ENCODE results near the gene NADK.
"Not testable (repeated sequence)": the region's sequence is repeated elsewhere in the genome, so short reads cannot be mapped to it uniquely, and the experiment has no call there.

The NADK gene

DNA sequence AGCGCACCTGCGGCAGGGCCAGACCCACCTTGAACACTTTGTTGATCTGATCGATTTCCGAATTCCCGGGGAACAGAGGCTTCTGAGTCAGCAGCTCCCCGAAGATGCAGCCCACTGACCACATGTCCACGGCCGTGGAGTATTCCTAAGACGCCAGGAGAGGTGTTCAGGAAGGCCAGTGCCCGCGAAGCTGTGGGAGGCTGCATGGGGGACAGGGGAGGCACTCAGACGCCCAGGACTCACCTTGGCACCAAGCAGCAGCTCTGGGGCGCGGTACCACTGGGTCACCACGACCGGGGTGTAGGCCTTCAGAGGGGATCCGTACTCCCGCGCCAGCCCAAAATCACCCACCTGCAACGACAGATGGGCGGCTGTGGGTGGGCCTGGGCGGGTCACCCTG is 74.5 kb downstream of the NADK start:
- DNase-seq = no peak

DNA sequence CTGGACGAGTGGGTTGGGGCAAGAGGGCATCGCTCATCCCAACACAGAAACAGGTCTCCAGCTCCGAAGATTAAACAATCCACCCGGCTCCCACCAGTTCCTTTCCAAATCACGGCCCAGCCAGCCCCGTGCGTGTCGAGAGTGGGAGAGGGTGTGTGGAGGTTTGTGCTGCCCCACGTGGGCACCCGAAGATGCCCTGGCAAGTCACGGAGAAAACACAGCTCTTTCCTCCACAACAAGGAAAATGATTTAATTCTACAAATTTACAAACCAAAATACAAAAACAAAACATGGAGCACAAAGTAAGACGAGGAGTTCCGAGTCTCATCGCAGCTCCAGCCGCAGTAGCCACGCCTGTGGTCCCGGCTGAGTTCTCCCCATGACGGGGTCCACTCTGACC is 75.8 kb downstream of the NADK start:
- DNase-seq = not testable (repeated sequence)

Data from DMS79 (cell line).